ENCODE data around the gene SMYD4. TPM values are rescaled to one million over a fixed set of nuclear protein-coding genes. Genes with fewer than 3 reads are reported as not detected.
A peak's percentile ranks its signal among the peaks of the same experiment; 100 is the strongest.

The SMYD4 gene
- total and polyA plus RNA-seq, 2 donors (not counting 1 experiment from before 2014, with no cell fraction given) = 11.9 to 37.5 TPM

DNA sequence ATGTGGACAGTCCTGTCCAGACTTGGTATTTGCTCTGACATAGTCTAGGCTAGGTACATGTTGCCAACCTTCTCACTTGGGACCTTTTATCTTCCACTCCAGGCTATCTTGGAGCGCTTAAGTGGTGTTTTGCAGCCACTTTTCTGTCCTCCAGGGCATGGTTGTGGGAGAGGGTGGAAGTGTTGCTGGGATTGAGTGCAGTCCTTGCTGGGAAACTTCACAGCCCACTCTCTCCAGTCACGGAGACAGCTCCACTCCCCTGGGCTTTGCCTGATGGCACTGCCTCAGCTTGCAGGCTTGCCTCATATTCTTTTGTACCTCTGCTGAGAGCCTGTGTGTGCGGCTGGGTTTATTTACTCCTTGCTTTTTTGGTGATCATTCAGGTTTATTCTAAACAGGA, 17.5 kb upstream of the SMYD4 start:
- Histone ChIP-seq H3K79me2 (ENCODE audit: control insufficient read depth, insufficient read depth, low read length) (peaks cover 23% of the 10 kb centered on the region), H3K9ac (ENCODE audit: low read length) (no peak overlapping the region), H3K9me3 (ENCODE audit: control extremely low read depth in 1 of 3, control insufficient read depth in 2 of 3, insufficient read depth in 1 of 3, low read length in 2 of 3) (no peaks in the 10 kb centered on the region), H3K27me3 (replicated peaks in 1 of 4; ENCODE audit: control extremely low read depth in 1 of 4, control insufficient read depth in 3 of 4, insufficient read depth in 4 of 4, low read length in 3 of 4) (no peaks in the 10 kb centered on the region), H2AFZ (ENCODE audit: insufficient read depth, low read depth, low read length, poor library complexity, severe bottlenecking) (no peak overlapping the region), H4K20me1 (ENCODE audit: control insufficient read depth, insufficient read depth, low read length, poor library complexity, severe bottlenecking) (peaks cover 5% of the 10 kb centered on the region), H3K4me3 (ENCODE audit: control extremely low read depth in 1 of 5, extremely low read depth in 1 of 5, insufficient read depth in 1 of 5, low read depth in 2 of 5, low read length in 4 of 5) (no peak overlapping the region), H3K4me1 (ENCODE audit: control insufficient read depth in 2 of 2, insufficient read depth in 2 of 2, low read length in 2 of 2) (no peaks in the 10 kb centered on the region), H3K27ac (ENCODE audit: low read length in 2 of 2) (no peak overlapping the region), H3K36me3 (replicated peaks in 1 of 2; ENCODE audit: control extremely low read depth in 1 of 2, control insufficient read depth in 1 of 2, extremely low read depth in 1 of 2, insufficient read depth in 2 of 2, low read length in 1 of 2) (peaks cover 13 to 68% of the 10 kb centered on the region in 2 experiments), H3K4me2 (replicated peaks; ENCODE audit: low read depth, low read length, poor library complexity, severe bottlenecking) (no peak overlapping the region)
- ChIA-PET CTCF (interaction anchor here (1.1 kb wide), 1 partner anchor 65 kb away, joined by 4 read pairs; no protein-coding TSS in a partner anchor), POLR2A (no interaction called here)
- Mint-ChIP-seq H3K4me3 (no peak overlapping the region), H3K4me1 (peaks cover 3% of the 10 kb centered on the region), H3K27ac (no peak overlapping the region), H3K9me3 (ENCODE audit: insufficient read depth) (no peaks in the 10 kb centered on the region), H3K27me3 (no peaks in the 10 kb centered on the region)
- ATAC-seq (ENCODE audit: low read depth) = no peak
- 100% methylated on average over 2 of the region's 3 CpGs for WGBS (ENCODE audit: insufficient coverage)
- no peak for TF ChIP-seq EZH2 (IDR thresholded peaks at IDR 0.05; ENCODE audit: borderline replicate concordance, insufficient read depth, low read depth, low read length, poor library complexity, severe bottlenecking)
- TF ChIP-seq, protein P1, sequence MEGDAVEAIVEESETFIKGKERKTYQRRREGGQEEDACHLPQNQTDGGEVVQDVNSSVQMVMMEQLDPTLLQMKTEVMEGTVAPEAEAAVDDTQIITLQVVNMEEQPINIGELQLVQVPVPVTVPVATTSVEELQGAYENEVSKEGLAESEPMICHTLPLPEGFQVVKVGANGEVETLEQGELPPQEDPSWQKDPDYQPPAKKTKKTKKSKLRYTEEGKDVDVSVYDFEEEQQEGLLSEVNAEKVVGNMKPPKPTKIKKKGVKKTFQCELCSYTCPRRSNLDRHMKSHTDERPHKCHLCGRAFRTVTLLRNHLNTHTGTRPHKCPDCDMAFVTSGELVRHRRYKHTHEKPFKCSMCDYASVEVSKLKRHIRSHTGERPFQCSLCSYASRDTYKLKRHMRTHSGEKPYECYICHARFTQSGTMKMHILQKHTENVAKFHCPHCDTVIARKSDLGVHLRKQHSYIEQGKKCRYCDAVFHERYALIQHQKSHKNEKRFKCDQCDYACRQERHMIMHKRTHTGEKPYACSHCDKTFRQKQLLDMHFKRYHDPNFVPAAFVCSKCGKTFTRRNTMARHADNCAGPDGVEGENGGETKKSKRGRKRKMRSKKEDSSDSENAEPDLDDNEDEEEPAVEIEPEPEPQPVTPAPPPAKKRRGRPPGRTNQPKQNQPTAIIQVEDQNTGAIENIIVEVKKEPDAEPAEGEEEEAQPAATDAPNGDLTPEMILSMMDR (IDR thresholded peaks at IDR 0.05) = no peak
- DNase-seq = no peak
- intact Hi-C loops (cut with micrococcal nuclease) = no loop called here

DNA sequence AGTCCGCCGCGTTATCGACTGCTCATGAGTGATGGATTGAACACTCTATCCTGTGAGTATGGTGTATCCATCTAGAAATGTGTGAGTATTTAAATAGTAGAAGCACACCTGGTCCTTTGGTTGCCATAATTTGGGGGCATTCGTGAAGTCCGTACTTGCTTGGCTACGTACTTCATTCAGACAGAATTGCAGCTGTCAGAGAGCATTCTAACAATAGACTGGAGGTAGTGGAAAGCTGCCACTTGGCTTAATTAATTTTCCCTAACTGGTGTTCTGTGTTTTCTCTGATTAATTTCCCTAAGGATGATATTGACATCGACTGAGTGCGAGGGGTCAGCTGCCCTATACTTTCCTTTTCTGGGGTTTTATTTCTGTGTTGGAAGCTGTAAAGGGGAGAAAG, 14.2 kb upstream of the SMYD4 start:
- ChIA-PET POLR2A (no interaction called here), CTCF (interaction anchor here (0.6 to 2.2 kb wide), 2 partner anchors 21 to 269 kb away, joined by 3 to 5 read pairs; no protein-coding TSS in a partner anchor)
- Mint-ChIP-seq H3K9me3 (ENCODE audit: insufficient read depth) (no peaks in the 10 kb centered on the region), H3K4me3 (no peak overlapping the region), H3K27me3 (no peaks in the 10 kb centered on the region), H3K4me1 (peaks cover 2% of the 10 kb centered on the region), H3K27ac (peak overlapping the region; percentile 26)
- TF ChIP-seq, protein P1 (IDR thresholded peaks at IDR 0.05) = no peak
- Histone ChIP-seq H2AFZ (ENCODE audit: insufficient read depth, low read depth, low read length, poor library complexity, severe bottlenecking) (no peak overlapping the region), H3K27ac (ENCODE audit: low read length in 2 of 2) (no peak overlapping the region), H4K20me1 (ENCODE audit: control insufficient read depth, insufficient read depth, low read length, poor library complexity, severe bottlenecking) (peaks cover 5% of the 10 kb centered on the region), H3K36me3 (replicated peaks in 1 of 2; ENCODE audit: control extremely low read depth in 1 of 2, control insufficient read depth in 1 of 2, extremely low read depth in 1 of 2, insufficient read depth in 2 of 2, low read length in 1 of 2) (peaks cover 7 to 57% of the 10 kb centered on the region in 2 experiments), H3K9me3 (ENCODE audit: control extremely low read depth in 1 of 3, control insufficient read depth in 2 of 3, insufficient read depth in 1 of 3, low read length in 2 of 3) (no peaks in the 10 kb centered on the region), H3K27me3 (replicated peaks in 1 of 4; ENCODE audit: control extremely low read depth in 1 of 4, control insufficient read depth in 3 of 4, insufficient read depth in 4 of 4, low read length in 3 of 4) (no peaks in the 10 kb centered on the region), H3K4me3 (ENCODE audit: control extremely low read depth in 1 of 5, extremely low read depth in 1 of 5, insufficient read depth in 1 of 5, low read depth in 2 of 5, low read length in 4 of 5) (no peak overlapping the region), H3K79me2 (ENCODE audit: control insufficient read depth, insufficient read depth, low read length) (peaks cover 53% of the 10 kb centered on the region), H3K4me1 (ENCODE audit: control insufficient read depth in 2 of 2, insufficient read depth in 2 of 2, low read length in 2 of 2) (no peaks in the 10 kb centered on the region), H3K4me2 (replicated peaks; ENCODE audit: low read depth, low read length, poor library complexity, severe bottlenecking) (no peak overlapping the region), H3K9ac (ENCODE audit: low read length) (no peak overlapping the region)
- DNase-seq (no peak), ATAC-seq (ENCODE audit: low read depth) (no peak)
- intact Hi-C loops (cut with micrococcal nuclease) = no loop called here
- 100% methylated on average over 7 of the region's 9 CpGs for WGBS (ENCODE audit: insufficient coverage)

Measured in B cell (primary cell).